HG02943 (cell line): Measurements from ENCODE around the gene ISOC2.

Experiments used
- ATAC-seq: cut with Tn5 transposase; IDR thresholded peaks from one replicate; pipeline ENCODE4 v1.9.1; 2021; ENCODE audit warnings: mild to moderate bottlenecking, low read depth, moderate library complexity; ENCODE audit not compliant: unreplicated experiment

Gene ISOC2

DNA sequence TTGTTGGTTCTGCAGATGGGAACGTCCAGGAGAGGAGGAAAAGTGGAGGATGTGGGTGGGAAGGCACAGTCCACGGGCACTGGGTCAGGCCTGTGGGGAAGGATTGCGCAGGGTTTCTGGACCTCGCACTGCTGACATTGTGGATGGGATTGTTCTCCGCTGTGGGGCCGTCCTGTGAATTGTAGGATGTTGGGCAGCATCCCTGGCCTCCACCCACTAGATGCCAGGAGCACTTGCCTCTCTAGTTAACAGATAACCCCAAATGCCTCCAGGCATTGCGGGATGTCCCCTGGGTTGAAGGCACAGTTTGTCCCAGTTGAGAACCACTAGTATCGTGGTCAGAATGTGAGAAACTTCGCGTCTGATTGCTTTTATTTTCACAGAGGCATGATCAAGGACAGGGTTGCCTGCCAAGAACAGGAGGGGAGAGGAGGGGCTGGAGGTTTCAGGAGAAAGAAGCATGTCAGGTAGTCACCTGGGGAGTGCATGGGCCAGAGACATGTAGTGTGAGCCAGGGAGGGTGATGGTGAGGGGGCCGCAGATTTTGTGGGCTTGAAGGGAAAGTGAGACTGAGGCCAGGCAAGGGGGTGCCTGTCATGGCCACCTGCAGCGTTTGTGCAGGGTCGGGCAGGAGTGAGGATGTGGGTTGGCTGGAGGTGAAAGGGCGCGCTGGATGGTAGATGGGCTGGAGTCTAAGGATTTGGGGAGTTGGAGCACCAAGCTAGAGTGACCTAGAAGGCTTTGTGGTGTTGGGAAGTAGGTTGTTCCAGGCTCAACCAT is 18.2 kb upstream of the ISOC2 start:
- ATAC-seq: no peak

DNA sequence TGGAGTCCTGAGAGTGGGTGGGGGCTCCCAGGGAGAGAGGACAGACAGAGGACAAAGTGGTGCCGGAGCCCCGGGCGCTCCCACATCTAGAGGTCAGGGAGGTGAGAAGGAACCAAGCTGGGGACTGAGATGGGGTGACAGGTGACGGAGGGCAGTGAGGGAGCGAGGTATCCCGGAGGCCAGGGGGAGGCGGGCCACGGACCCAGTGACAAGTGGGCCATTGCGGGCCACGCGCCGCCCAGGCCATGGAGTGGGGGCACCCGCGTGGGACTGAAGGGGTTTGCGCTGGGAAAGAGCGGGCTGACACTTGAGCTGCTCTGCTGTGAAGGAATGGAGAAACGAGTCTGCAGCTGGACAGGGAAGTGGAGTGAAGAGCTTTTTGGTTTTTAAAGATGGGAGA is 17.6 kb upstream of the ISOC2 start:
- ATAC-seq: no peak

DNA sequence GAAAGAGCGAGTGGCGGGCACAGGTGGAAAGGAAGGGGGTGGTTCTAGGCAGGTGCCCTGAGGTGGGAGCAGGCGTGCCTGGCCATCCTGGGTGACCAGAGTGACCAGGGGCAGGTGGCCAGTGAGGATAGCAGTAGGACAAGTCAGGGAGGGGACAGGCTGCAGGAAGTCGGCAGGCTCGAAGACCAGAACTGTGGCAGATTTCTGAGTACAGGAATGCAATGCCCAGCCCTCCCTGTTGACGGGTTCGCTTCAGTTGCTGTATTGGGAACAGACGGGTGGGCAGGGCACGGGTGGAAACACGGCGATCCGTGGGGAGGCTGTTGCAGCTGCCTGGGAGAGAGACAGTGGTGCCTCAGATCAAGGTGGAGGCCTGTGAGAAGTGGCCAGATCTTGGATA is 16.9 kb upstream of the ISOC2 start:
- no peak for ATAC-seq

DNA sequence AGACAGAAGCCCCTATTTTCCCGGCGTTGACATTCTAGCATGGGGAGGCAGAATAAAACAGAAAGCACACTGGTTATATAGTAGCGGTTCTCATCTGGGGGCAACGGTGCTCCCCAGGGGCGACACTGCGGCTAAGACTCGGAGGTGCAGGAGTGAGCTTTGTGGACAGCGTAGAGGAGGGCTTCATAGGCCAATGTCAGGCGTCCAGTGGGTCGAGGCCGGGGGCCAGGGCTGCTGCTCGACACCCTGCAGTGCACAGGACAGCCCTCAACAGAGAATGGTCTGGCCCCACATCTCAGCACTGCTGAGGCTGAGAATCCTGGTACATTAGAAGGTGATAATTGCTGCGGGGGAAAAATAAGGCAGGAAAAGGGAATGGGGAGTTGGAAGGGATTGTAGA is 16.5 kb upstream of the ISOC2 start:
- no peak for ATAC-seq

DNA sequence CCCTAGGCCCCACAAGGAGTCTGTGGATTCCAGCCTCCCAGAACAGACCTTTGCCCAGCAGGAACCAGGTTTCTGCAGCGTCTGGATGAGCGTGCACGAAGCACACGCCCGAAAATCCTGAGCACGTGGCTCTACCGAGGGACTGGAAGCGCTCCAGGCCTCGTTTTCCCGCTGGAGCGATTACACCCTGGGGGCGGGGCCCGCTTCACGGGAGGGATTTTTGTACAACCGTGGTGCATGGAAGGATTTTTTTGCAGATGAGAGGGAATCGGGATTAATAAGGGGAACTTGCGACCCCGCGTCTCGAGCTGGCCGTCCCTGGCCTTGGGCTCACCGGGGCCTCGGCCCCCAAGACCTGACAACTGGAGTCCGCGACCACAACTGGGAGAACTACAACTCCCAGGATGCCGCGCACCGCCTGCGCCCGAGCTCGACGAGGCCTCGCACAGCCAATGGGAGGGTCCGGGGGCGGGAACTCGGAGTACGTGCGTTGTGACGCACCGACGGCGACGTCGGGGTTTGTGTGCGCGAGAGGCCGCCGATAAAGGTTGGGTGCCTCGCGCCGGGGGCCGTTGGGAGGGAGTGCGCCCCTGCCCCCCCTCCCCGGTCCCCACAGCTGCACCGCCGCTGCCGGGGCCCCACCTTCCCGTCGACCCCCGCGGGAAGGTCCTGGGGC is 14.8 kb upstream of the ISOC2 start, which contains the start of gene ZNF628:
ZNF628 (plus strand) TSS at position 518 of the 676 bp plus-strand sequence. CDS start 3,294 bp downstream, outside the sequence.
- ATAC-seq: peak; percentile 92

DNA sequence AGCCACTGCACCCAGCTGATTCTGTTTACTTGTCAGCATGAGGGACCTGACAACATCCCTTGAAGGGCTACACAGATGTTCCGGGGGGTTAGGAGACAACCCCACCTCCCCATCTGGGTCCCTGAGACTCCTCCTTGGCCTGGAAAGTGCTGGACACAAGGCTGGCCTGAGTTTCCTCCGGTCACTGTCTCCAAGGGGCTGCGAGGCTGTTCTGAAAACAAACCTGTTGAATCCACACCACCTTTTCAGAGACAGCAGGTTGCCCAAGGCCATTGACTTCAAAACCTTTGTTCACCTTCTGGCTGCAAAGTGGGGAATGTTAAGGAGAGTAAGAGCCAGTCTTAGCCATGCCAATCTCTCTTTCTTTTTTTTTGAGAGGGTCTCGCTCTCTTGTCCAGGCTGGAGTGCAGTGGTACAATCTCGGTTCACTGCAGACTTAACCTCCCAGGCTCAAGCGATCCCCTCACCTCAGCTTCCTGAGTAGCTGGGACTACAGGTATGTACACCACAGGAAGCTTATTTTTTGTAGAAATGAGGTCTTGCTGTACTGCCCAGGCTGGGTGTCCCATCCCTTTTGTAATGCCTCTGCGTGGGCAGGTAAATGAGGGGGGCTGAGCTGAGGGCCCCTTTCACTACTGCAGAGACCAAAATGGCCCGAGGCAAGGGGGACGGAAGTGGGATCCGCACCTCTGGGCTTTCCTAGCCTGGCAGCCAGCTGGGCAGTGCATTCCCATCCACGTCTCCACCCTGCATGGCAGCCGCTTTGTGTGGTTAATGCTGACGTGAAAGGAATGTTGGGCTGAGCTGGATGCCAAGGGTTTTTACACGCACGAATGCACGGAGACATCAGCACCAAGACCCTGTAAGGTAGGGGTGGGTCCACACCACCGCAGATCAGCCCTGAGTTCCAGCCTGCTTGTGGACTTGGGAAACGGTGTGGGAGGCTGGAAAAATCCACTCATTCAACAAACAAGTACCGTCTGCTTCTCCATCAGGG is 13.1 kb upstream of the ISOC2 start:
- no peak for ATAC-seq

DNA sequence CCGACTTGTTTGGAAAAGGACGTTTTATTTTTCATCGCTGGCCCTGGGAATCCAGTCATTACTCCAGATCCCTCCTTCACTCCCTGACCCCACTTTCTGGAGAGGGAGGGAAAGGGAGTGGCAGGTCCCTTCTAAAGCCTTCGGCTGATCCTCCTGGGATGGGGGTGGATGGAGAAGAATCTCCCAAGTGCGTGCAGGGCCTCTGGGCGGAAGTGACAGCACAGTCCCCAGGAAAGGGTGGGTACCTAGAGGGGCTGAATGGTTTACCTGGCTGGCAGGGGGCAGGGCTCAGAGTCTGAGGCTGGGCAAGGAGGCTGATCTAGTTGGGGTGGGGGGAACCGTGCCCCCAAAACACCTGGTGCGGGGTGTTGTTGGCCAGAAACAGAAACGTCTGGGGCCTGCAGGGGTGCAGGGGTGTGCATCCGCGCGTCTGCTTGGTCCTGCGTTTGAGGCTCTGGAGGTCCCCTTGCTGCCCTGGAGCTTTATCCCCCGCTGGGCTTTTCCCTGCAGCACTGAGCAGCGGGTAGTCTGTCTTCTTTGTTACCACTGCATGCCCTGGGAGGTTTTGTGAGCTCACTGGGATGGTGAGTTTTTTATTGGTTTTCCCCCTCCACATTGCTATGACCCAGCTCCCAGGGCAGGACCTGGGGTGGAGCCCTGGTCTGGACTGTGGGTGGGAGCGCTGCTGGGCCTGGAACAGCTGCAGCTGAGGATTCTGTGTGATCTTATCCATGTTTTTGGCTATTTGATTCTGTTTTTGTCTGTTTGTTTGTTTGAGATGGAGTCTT is 12.0 kb upstream of the ISOC2 start:
- ATAC-seq: no peak

DNA sequence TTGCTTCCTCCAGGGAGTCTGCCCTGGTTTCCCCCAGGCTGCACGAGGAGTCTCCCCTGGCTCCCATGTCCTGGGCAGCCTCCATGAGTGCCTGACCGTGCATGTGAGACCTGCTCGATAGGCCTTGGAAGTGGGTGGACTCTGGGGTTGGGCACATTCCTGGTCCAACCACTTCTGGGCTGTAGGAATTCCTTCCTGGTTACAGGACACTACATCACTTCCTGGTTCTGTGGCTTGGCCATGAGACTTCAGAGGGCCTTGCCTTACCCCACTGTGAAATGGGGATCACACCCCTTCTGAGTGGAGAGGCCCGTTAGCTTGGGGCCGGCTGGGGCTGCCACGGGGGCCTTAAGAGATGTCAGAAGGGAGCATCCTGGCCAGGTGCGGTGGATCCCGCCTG is 11.0 kb upstream of the ISOC2 start:
- no peak for ATAC-seq

DNA sequence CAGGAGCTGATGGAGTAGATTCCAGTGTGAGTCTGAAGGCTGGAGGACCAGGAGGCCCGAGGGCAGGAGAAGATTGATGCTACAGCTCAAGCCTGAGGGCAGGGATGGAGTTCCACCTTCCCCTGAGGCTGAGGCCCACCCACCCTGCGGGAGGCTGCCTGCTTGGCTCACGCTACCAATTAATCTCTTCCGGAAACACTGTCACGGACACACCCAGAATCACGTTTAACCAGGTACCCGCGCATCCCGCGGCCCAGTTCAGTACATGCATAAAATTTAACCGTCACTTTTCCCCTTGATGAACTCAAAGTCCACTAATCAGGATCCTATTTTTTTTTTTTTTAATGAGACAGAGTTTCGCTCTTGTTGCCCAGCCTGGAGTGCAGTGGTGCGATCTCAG is 9.8 kb upstream of the ISOC2 start:
- ATAC-seq: no peak

DNA sequence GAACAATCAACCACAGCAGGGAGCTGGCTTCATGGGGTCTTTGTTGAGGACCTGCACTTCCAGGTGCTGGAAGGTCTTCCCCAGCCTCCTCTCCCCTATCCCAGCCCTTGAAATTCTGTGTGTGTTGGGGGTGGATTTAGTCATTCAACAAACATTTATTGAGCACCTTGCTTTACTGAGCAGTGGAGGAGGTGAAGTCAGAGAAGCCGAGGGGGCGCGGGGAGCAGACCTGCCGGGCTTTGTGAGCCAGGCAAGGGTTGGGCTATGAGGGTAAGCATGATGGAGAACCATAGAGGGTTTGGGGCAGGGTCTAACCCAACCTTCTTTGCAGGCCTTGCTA is 6.6 kb upstream of the ISOC2 start:
- ATAC-seq: no peak

DNA sequence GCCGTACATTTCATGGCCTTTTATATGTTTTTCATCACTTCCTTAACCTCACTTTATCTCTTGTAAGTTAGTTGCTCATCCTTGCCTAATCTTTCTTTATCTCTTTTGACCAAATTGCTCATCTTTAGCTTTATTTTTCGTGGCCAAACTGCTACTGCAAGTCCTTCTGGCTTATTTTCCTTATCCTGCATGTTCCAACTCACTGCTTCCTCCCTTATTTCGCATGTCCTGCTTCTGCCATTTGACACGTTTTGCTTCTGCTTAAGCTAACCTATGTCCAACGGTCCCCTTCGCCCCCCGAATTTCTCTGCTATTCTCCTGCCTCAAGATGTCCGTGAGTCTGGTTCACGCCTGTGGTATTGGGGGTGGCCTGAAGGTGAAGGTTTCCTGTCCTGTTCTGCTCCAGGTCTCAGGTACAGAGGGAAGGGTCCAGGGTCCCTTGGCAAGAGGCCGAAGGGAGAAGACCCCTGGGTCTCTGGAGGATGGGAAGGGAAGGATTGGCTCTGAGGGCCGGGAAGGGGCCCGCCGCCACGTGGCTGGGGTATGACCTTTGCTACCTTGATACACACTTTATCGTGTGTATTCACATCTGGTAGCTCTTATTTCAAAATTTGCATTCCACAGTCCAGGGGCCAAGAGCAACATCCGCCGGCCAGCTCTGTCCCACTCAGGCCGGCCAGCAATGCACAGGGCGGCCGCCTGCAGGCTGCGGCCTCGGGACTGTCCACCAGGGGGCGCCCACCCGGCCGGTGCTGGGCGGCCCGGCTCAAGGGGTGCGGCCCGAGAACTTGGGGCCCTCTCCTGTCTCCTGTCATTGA is 6.0 kb upstream of the ISOC2 start:
- ATAC-seq: no peak

DNA sequence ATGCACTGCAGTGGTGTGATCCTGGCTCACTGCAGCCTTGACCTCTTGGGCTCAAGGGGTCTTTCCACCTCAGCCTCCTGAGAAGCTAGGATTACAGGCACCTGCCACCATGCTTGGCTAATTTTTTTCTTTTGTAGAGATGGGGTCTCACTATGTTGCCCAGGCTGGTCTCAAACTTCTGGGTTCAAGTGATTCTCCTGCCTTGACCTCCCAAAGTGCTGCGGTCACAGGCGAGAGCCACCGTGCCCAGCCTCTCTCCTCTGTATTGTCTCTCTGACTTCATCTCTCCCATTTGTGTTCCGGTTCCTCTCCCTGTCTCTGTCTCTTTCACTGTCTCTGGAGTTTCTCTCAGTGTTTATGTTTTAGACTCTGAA is 4.8 kb upstream of the ISOC2 start:
- ATAC-seq: no peak

DNA sequence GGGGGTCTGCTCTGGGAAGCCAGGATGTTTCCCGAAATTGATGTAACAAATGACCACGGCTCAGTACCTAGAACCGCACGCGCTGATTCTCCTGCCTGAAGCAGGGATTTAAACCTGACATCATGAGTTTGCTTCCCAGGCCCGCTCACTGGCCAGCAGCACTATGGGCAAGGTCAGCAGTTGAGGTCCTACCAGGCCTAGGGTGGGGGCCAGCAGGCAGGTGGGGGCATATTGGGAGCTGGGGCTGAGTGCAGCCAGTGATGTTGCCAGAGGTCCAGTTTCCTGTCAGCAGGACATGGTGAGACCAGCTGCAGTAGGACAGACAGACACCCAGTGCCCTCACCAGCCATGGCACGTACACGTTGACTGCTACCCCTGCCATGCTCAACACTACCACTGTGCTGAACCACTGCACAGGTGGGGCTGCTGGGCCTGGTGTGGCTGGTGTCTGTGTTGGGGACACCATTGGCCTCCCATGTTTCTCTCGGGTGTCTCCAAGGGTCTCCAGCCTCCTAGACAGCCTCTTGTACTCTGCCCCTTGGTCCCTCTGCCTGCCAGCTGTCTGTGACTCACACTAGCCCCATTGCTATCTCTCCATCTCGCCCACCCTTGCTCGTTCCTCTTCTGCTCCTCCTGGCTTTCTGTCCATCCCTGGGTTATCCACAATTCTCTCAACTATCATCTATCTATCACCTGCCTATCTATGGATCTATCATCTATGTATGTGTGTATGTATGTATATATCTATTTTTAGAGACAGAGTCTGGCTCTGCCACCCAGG is 4.2 kb upstream of the ISOC2 start:
- no peak for ATAC-seq

DNA sequence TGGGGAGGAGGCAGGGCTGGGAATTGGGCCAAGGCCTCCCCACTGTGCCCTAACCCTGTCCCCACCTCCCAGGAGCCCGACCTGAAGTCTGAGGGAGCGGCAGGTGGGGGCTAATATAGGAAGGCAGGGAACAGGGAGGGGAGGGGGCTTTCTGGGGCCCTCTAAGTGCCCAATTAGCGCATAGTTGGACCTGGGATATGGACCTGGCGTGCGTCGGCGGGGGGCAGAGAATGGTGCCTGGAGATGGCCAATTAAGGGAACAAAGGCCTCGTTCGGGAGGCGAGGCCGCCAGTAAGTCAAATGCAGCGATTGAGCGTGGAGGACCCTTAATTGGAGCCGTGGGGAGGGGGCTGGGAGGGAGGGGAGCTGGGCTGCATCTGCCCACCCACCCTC is 3.2 kb upstream of the ISOC2 start, which contains the start of gene C19orf85:
C19orf85 (minus strand) TSS at position 90 of the 393 bp plus-strand sequence. CDS start 197 bp downstream, outside the sequence.
- ATAC-seq: no peak

DNA sequence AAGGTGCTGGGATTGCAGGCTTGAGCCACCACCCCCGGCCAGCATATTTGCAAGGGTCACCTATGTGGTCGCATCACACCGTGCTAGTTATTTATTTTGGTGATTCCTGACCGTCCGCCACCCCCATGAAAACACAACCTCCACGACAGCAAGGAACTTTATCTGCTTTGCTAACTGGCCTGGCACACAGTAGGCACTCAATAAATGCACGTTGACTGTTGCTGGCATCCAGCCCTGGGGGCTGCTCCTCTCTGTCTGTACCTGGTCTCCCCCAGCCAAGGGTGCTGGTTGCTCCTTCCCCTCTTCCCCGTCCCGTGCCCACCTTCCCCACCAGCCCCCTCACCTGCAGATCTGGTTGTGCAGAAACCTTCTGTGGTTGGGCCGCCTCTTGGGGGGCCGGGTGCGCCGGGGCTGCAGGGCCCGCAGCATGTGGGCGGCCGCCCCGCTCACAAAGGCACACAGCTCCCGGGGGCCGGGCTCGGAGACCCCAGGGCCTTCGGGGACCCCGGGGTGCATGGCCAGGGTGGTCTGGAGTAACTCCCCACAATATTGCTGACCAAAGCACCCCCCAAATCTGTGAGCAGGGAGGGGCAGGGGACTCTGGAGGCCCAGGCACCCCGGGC is 2.7 kb upstream of the ISOC2 start:
- ATAC-seq: no peak

DNA sequence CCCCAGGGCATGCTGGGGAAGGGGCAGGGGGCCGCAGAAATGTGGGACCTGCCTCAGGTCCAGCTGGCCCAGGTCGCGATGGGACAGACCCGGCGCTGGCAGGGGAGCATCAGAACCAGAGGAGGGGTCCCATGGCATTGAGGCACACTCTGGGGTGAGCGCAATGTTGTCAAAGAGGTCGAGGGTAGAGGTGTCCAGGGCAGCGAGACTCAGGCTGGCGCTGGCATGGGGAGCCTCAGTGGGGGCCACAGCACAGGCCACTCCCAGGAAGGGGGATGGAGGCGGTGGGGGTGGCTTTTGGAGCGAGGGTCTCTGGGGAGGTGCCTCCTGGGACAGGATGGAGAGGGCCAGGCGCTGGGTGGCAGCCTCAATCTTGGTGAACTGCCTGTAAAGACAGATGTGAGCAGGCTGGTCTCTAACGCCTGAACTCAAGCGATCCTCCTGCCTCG is 2.2 kb upstream of the ISOC2 start:
- ATAC-seq: no peak

DNA sequence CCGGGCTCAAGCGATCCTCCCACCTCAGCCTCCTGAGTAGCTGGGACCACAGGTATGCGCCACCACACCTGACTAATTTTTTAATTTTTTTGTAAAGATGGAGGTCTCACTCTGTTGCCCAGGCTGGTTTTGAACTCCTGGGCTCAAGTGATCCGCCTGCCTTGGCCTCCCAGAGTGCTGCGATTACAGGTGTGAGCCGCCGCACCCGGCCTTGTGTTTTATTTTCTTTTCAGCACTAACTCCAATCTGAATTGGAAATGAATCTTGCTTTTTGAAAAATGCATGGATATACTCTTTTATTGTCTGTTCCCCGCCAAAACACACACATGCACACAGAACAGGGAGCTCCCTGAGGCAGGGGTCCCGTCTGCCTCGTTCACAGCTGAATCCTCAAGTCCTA is 1.3 kb upstream of the ISOC2 start:
- no peak for ATAC-seq

DNA sequence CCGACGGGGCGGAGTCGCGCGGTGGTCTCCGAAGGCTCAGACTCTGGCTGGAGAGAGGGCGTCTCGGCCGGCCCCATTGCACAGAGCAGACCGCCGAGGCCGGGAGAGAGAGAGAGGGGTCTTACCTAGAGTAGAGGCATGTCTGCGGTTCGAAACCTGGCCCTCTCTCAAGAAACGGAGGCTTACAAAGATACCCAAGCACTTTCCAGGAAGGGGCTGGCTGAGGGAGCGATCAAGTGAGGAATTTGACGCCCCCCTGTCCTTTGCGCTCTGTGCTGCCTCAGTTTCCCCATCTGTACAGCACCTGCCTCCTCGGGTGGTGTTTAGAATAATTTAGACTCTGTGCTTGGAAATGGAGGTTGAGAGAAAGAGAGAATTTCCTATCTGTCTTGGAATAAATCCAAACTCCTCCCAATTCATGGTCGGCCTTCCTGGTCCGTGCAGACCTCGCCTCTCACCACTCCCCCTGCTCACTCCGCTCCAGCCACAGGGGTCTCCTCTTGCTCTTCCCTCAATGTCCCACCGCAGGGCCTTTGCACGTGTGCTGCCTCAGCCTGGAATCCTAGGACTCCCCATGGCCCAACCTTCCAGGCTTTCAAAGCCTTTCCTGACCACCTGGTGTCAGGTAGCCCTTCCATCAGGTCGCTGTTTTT is 658 bp upstream of the ISOC2 start:
- ATAC-seq: no peak
